GM12865 (cell line): ENCODE measurements around the gene PRAMEF17.
"Not testable (repeated sequence)": the region's sequence is repeated elsewhere in the genome, so short reads cannot be mapped to it uniquely, and the experiment has no call there.

Experiments
- DNase-seq: peaks from one replicate; pipeline ENCODE4 v3.0.0; 2010; ENCODE audit warnings: low read depth
- H3K4me3 ChIP-seq: 2 replicates; pipeline ENCODE4 v1.5.1; 2011; ENCODE audit warnings: mild to moderate bottlenecking, low read depth, low read length, control low read depth
- TF ChIP-seq, protein P1 (sequence below): IDR thresholded peaks from 2 replicates; pipeline ENCODE4 v1.5.1; 2011; ENCODE audit warnings: low read length, control low read depth, low read depth, inconsistent platforms; ENCODE audit not compliant: insufficient read depth; ENCODE audit errors: missing control alignments

The PRAMEF17 gene

DNA sequence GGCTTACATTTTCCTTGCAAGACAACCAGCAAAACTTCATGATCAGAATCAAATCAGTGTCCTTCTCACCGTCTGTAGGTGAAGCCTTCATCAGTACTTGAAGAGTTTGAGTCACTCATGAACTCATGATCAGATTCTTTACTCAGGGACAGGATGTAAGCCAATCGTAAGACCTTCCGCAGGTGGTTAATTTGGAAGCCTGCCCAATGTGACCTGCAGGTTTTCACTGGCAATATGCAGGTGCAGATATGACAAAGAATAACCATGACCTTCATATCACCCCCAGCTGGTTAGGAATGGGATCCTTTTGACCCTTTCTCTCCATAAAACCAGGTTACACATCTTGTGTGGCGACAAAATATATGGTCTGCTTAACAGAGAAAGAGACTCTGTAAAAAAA is 18.4 kb downstream of the PRAMEF17 start:
- no peak overlapping the region for H3K4me3 ChIP-seq
- DNase-seq, result no peak
- TF ChIP-seq, protein P1, sequence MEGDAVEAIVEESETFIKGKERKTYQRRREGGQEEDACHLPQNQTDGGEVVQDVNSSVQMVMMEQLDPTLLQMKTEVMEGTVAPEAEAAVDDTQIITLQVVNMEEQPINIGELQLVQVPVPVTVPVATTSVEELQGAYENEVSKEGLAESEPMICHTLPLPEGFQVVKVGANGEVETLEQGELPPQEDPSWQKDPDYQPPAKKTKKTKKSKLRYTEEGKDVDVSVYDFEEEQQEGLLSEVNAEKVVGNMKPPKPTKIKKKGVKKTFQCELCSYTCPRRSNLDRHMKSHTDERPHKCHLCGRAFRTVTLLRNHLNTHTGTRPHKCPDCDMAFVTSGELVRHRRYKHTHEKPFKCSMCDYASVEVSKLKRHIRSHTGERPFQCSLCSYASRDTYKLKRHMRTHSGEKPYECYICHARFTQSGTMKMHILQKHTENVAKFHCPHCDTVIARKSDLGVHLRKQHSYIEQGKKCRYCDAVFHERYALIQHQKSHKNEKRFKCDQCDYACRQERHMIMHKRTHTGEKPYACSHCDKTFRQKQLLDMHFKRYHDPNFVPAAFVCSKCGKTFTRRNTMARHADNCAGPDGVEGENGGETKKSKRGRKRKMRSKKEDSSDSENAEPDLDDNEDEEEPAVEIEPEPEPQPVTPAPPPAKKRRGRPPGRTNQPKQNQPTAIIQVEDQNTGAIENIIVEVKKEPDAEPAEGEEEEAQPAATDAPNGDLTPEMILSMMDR, result no peak

DNA sequence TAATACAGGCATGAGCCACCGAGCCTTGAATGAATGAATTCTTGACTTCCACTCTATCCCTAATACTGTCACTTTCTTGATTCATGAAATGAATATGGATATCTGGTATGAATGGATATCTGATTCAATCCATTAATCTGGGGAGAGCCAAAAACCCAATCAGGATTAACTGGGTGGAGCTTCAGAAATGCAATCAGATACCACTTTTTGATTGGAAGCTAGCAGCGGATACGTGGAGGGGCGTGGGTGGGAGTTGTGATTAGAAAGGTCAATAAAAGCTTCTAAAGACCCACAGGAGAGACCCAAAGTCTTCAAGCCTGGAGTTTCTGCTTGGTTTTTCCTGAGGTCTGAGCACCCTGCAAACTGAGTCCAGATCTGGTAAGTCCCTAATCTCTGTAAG is 20.7 kb downstream of the PRAMEF17 start, which contains the start of gene PRAMEF20:
TSS of gene PRAMEF20 (plus strand) at position 301 of the 400 bp plus-strand sequence. CDS start 5,905 bp downstream, outside the sequence.
- DNase-seq, H3K4me3 ChIP-seq: not testable (repeated sequence)

DNA sequence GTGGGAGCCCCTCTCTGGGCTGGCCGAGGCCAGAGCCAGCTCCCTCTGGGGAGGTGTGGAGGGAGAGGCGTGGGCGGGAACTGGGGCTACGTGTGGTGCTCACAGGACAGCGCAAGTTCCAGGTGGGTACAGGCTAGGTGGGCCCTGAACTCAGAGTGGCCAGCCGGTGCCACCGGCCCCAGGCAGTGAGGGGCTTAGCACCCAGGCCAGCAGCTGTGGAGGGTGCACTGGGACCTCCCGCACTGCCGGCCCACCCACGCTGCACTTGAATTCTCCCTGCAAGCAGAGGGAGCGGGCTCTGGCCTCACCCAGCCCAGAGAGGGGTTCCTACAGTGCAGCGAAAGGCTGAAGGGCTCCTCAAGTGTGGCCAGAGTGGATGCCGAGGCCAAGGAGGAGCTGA is 41.1 kb downstream of the PRAMEF17 start:
- no peak overlapping the region for H3K4me3 ChIP-seq
- DNase-seq, result no peak
- TF ChIP-seq, protein P1, result no peak

DNA sequence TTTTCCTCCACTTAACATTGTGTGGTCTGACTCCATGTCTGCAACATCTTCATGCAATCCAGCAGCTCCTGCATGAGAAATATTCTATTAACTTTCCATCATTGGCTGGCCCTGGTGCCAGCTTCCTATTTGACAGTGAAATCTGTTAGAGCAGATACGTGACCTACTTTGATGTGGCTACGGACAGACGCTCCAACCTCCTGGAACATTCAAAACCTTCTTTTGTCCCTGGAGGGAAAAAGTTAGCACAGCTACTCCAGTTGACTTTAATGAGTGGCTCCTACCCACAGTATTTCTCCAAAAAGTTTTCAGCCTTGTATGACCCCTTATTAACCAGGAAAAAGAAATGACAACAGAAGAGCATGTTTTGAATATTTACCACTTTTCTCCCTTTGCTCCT is 42.8 kb downstream of the PRAMEF17 start:
- no peak for DNase-seq
- H3K4me3 ChIP-seq, result no peak overlapping the region
- TF ChIP-seq, protein P1, result no peak

DNA sequence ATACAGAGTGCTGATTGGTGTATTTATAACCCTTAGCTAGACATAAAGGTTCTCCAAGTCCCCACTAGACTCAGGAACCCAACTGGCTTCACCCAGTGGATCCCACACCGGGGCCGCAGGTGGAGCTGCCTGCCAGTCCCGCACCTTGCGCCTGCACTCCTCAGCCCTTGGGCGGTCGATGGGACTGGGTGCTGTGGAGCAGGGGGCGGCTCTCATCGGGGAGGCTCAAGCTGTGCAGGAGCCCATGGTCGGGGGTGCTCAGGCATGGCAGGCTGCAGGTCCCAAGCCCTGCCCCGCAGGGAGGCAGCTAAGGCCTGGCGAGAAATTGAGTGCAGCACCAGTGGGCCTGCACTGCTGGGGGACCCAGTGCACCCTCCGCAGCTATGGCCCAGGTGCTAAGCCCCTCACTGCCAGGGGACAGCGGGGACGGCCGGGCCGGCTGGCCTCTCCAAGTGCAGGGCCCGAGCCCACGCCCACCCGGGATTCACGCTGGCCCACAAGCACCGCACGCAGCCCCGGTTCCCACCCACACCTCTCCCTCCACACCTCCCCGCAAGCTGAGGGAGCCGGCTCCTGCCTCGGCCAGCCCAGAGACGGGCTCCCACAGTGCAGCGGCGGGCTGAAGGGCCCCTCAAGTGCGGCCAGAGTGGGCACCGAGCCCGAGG is 44.4 kb downstream of the PRAMEF17 start:
- H3K4me3 ChIP-seq, DNase-seq: not testable (repeated sequence)

DNA sequence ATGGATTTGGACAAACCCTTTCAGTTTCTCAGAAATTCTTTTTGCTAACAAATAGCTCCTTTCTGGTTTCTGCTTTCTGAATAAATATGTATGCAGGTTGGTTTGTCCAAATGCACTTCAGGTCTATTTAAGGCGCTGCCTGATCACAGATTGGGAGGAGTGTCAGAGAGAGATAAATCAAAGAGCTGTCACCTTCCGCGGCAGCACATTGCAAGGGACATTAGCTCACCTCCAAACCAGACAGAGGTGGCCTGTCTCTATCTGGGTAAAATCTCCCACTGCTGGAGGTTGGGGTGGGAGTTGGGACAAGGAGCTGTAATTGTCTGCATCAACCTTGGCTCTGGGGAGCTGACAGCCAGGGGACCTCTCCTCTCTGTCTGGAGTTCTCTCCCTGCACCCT is 46.0 kb downstream of the PRAMEF17 start:
- TF ChIP-seq, protein P1, result no peak
- no peak for DNase-seq
- no peak overlapping the region for H3K4me3 ChIP-seq

DNA sequence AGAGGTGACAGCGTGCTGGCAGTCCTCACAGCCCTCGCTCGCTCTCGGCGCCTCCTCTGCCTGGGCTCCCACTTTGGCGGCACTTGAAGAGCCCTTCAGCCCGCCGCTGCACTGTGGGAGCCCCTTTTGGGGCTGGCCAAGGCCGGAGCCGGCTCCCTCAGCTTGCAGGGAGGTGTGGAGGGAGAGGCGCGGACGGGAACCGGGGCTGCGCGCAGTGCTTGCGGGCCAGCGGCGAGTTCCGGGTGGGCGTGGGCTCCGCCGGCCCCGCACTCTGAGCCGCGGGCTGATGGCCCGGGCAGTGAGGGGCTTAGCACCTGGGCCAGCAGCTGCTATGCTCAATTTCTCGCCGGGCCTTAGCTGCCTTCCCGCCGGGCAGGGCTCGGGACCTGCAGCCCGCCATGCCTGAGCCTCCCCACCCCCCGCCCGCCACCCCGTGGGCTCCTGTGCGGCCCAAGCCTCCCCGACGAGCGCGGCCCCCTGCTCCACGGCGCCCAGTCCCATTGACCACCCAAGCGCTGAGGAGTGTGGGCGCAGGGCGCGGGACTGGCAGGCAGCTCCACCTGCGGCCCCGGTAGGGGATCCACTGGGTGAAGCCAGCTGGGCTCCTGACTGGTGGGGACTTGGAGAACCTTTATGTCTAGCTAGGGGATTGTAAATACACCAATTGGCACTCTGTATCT is 49.8 kb downstream of the PRAMEF17 start:
- not testable (repeated sequence) for H3K4me3 ChIP-seq

More for the DNA sequence above, 49.8 kb downstream of the PRAMEF17 start:
- not testable (repeated sequence) for DNase-seq
